Mucosa of stomach (tissue), 1 donor: ENCODE data around the gene LDB2.

Experiments used
- H3K27me3 ChIP-seq: one replicate; pipeline ENCODE4 v1.7.0; 2013; ENCODE audit warnings: mild to moderate bottlenecking, low read length; ENCODE audit not compliant: control insufficient read depth, insufficient read depth
- H3K36me3 ChIP-seq: one replicate; pipeline ENCODE4 v1.7.0; 2013; ENCODE audit warnings: low read length; ENCODE audit not compliant: control insufficient read depth, insufficient read depth
- H3K4me1 ChIP-seq: one replicate; pipeline ENCODE4 v1.7.0; 2013; ENCODE audit warnings: mild to moderate bottlenecking, low read length; ENCODE audit not compliant: control insufficient read depth, insufficient read depth
- H3K4me3 ChIP-seq: one replicate; pipeline ENCODE4 v1.7.0; 2013; ENCODE audit warnings: low read length
- H3K9ac ChIP-seq: one replicate; pipeline ENCODE4 v1.7.0; 2013; ENCODE audit warnings: mild to moderate bottlenecking, low read length, moderate library complexity
- H3K9me3 ChIP-seq: one replicate; pipeline ENCODE4 v1.7.0; 2013; ENCODE audit warnings: mild to moderate bottlenecking, low read length, moderate library complexity; ENCODE audit not compliant: control insufficient read depth
- donor health status: Pancreatic carcinoma.

LDB2 gene

GRCh38 chr4:16814361-16814760 lies 84.1 kb downstream of the LDB2 start:
- Histone ChIP-seq H3K9ac (no peak overlapping the region), H3K36me3 (no peaks in the 10 kb centered on the region), H3K4me1 (no peaks in the 10 kb centered on the region), H3K4me3 (no peak overlapping the region), H3K9me3 (no peaks in the 10 kb centered on the region), H3K27me3 (no peaks in the 10 kb centered on the region)

GRCh38 chr4:16812041-16812440 lies 86.4 kb downstream of the LDB2 start:
- Histone ChIP-seq H3K4me1 (no peaks in the 10 kb centered on the region), H3K9ac (no peak overlapping the region), H3K36me3 (no peaks in the 10 kb centered on the region), H3K27me3 (no peaks in the 10 kb centered on the region), H3K4me3 (no peak overlapping the region), H3K9me3 (no peaks in the 10 kb centered on the region)

- Histone ChIP-seq H3K9me3 (no peaks in the 10 kb centered on the region), H3K4me3 (no peak overlapping the region), H3K36me3 (no peaks in the 10 kb centered on the region), H3K27me3 (no peaks in the 10 kb centered on the region), H3K9ac (no peak overlapping the region), H3K4me1 (no peaks in the 10 kb centered on the region)
Measured at GRCh38 chr4:16809943-16810342, 88.5 kb downstream of the LDB2 start.

- Histone ChIP-seq H3K27me3 (no peaks in the 10 kb centered on the region), H3K9ac (no peak overlapping the region), H3K4me3 (no peak overlapping the region), H3K36me3 (no peaks in the 10 kb centered on the region), H3K9me3 (no peaks in the 10 kb centered on the region), H3K4me1 (no peaks in the 10 kb centered on the region)
Measured at GRCh38 chr4:16809064-16809463, 89.4 kb downstream of the LDB2 start.

- H3K9ac ChIP-seq: no peak overlapping the region
- no peaks in the 10 kb centered on the region for H3K4me1 ChIP-seq
- no peak overlapping the region for H3K4me3 ChIP-seq
- H3K9me3 ChIP-seq: no peaks in the 10 kb centered on the region
- H3K27me3 ChIP-seq: no peaks in the 10 kb centered on the region
- H3K36me3 ChIP-seq: no peaks in the 10 kb centered on the region
Measured at GRCh38 chr4:16807355-16807754, 91.1 kb downstream of the LDB2 start.

GRCh38 chr4:16804581-16804980 lies 93.9 kb downstream of the LDB2 start:
- Histone ChIP-seq H3K36me3 (no peaks in the 10 kb centered on the region), H3K27me3 (no peaks in the 10 kb centered on the region), H3K9me3 (no peaks in the 10 kb centered on the region), H3K4me3 (no peak overlapping the region), H3K4me1 (no peaks in the 10 kb centered on the region), H3K9ac (no peak overlapping the region)

GRCh38 chr4:16802044-16802443 lies 96.4 kb downstream of the LDB2 start:
- Histone ChIP-seq H3K4me3 (no peak overlapping the region), H3K36me3 (no peaks in the 10 kb centered on the region), H3K4me1 (no peaks in the 10 kb centered on the region), H3K9ac (no peak overlapping the region), H3K27me3 (no peaks in the 10 kb centered on the region), H3K9me3 (no peaks in the 10 kb centered on the region)

GRCh38 chr4:16801356-16801755 lies 97.1 kb downstream of the LDB2 start:
- Histone ChIP-seq H3K4me1 (no peaks in the 10 kb centered on the region), H3K27me3 (no peaks in the 10 kb centered on the region), H3K4me3 (no peak overlapping the region), H3K9ac (no peak overlapping the region), H3K9me3 (no peaks in the 10 kb centered on the region), H3K36me3 (no peaks in the 10 kb centered on the region)

- H3K36me3 ChIP-seq: no peaks in the 10 kb centered on the region
- H3K9me3 ChIP-seq: no peaks in the 10 kb centered on the region
- no peaks in the 10 kb centered on the region for H3K27me3 ChIP-seq
- no peak overlapping the region for H3K4me3 ChIP-seq
- no peaks in the 10 kb centered on the region for H3K4me1 ChIP-seq
- no peak overlapping the region for H3K9ac ChIP-seq
Measured at GRCh38 chr4:16794816-16795445, 103.5 kb downstream of the LDB2 start.

GRCh38 chr4:16791460-16791859 lies 107.0 kb downstream of the LDB2 start:
- no peak overlapping the region for H3K9ac ChIP-seq
- H3K27me3 ChIP-seq: no peaks in the 10 kb centered on the region
- H3K36me3 ChIP-seq: no peaks in the 10 kb centered on the region
- H3K4me1 ChIP-seq: no peaks in the 10 kb centered on the region
- H3K9me3 ChIP-seq: no peaks in the 10 kb centered on the region
- H3K4me3 ChIP-seq: no peak overlapping the region

GRCh38 chr4:16790508-16790907 lies 107.9 kb downstream of the LDB2 start:
- H3K4me1 ChIP-seq: no peaks in the 10 kb centered on the region

GRCh38 chr4:16788868-16789267 lies 109.6 kb downstream of the LDB2 start:
- Histone ChIP-seq H3K4me3 (no peak overlapping the region), H3K9me3 (no peaks in the 10 kb centered on the region), H3K27me3 (no peaks in the 10 kb centered on the region), H3K36me3 (no peaks in the 10 kb centered on the region), H3K4me1 (no peaks in the 10 kb centered on the region), H3K9ac (no peak overlapping the region)

More at GRCh38 chr4:16790508-16790907, 107.9 kb downstream of the LDB2 start:
- H3K9ac ChIP-seq: no peak overlapping the region
- H3K36me3 ChIP-seq: no peaks in the 10 kb centered on the region
- H3K9me3 ChIP-seq: no peaks in the 10 kb centered on the region
- no peak overlapping the region for H3K4me3 ChIP-seq
- H3K27me3 ChIP-seq: no peaks in the 10 kb centered on the region
